ENCODE measurements around the gene RELB. TPM values are rescaled to one million over a fixed set of nuclear protein-coding genes. Genes with fewer than 3 reads are reported as not detected.

Gene RELB
- total and polyA plus RNA-seq, 2 donors (not counting 3 experiments of a cell fraction or from before 2014, with no cell fraction given) = 13.2 to 14.4 TPM

DNA sequence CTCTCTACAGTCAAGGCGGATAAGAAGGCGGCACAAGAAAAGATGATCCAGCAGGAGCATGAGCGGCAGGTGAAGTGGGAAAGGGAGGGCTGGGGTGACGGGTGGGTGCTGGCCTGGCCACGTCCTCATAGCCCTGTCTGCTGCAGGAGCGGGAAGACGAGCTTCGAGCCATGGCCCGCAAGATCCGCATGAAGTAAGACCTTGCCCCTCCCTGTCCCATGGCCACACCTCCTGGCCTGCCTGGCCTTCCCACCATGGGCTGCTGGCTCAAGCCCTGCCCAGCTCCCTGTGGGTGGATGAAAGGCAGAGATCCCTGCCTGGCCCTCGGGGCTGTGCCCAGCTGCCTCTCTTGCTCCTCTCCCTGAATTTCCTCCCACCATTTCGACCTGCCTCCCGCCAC is 67.8 kb downstream of the RELB start:
- Histone ChIP-seq H3K36me3 (ENCODE audit: control insufficient read depth in 2 of 2, extremely low read depth in 1 of 2, insufficient read depth in 2 of 2, low read length in 2 of 2) (peaks cover 2 to 42% of the 10 kb centered on the region in 2 experiments), H3K27ac (ENCODE audit: insufficient read depth, low read depth, low read length) (no peak overlapping the region), H3K4me2 (ENCODE audit: insufficient read depth, low read length) (no peak overlapping the region), H3K9ac (replicated peaks; ENCODE audit: extremely low read depth, insufficient read depth, low read length) (no peak overlapping the region), H4K20me1 (replicated peaks; ENCODE audit: control insufficient read depth, extremely low read depth, insufficient read depth, low read length) (no peaks in the 10 kb centered on the region), H3K4me3 (replicated peaks in 1 of 3; ENCODE audit: insufficient read depth in 1 of 3, low read depth in 1 of 3, low read length in 3 of 3) (no peak overlapping the region), H3K9me1 (replicated peaks; ENCODE audit: control insufficient read depth, extremely low read depth, insufficient read depth, low read length) (no peaks in the 10 kb centered on the region), H3K4me1 (ENCODE audit: control insufficient read depth, extremely low read depth, insufficient read depth, low read length) (no peaks in the 10 kb centered on the region), H3K27me3 (ENCODE audit: control insufficient read depth in 2 of 2, insufficient read depth in 2 of 2, low read length in 2 of 2) (no peaks in the 10 kb centered on the region), H3K79me2 (ENCODE audit: control insufficient read depth, insufficient read depth, low read length) (no peaks in the 10 kb centered on the region), H2AFZ (ENCODE audit: low read depth, low read length) (no peak overlapping the region), H3K9me3 (replicated peaks; ENCODE audit: control insufficient read depth, insufficient read depth, low read length) (no peaks in the 10 kb centered on the region)
- FAIRE-seq = no peak
- dilution Hi-C loops (cut with MboI; ENCODE audit: extremely low pct_ligation_motif_present, low sequenced_read_pairs) (no loop called here), intact Hi-C loops (cut with micrococcal nuclease) (no loop called here)
- POLR2A ChIA-PET = no interaction called here
- no peak for DNase-seq (ENCODE audit: low read depth, low spot score)
- BruUV-seq (replicated peaks) = no TSS peak
- CTCF ChIA-PET = interaction anchor here (1.2 kb wide), 1 partner anchor 9 kb away, joined by 11 read pairs; no protein-coding TSS in a partner anchor
- TF ChIP-seq, protein P1, sequence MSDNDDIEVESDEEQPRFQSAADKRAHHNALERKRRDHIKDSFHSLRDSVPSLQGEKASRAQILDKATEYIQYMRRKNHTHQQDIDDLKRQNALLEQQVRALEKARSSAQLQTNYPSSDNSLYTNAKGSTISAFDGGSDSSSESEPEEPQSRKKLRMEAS (IDR thresholded peaks at IDR 0.05; ENCODE audit: insufficient read depth, insufficient read length) = no peak
- TF ChIP-seq FOS (IDR thresholded peaks at IDR 0.05; ENCODE audit: borderline replicate concordance, insufficient read depth, low read length) (no peak), GATA2 (IDR thresholded peaks at IDR 0.05; ENCODE audit: insufficient read depth, insufficient read length, low read depth, low read length) (no peak), JUN (IDR thresholded peaks at IDR 0.05; ENCODE audit: borderline replicate concordance, insufficient read depth, insufficient read length, low read depth) (no peak), POLR2AphosphoS5 (IDR thresholded peaks at IDR 0.05; ENCODE audit: insufficient read depth, low read depth, low read length) (no peak), POLR2A (IDR thresholded peaks at IDR 0.05; ENCODE audit: low read depth, low read length) (no peak), EZH2 (IDR thresholded peaks at IDR 0.05; ENCODE audit: borderline replicate concordance, low read depth, low read length, severe bottlenecking) (no peak), MYC (IDR thresholded peaks at IDR 0.05; ENCODE audit: low read depth, low read length) (no peak)
- TF ChIP-seq, protein P2, sequence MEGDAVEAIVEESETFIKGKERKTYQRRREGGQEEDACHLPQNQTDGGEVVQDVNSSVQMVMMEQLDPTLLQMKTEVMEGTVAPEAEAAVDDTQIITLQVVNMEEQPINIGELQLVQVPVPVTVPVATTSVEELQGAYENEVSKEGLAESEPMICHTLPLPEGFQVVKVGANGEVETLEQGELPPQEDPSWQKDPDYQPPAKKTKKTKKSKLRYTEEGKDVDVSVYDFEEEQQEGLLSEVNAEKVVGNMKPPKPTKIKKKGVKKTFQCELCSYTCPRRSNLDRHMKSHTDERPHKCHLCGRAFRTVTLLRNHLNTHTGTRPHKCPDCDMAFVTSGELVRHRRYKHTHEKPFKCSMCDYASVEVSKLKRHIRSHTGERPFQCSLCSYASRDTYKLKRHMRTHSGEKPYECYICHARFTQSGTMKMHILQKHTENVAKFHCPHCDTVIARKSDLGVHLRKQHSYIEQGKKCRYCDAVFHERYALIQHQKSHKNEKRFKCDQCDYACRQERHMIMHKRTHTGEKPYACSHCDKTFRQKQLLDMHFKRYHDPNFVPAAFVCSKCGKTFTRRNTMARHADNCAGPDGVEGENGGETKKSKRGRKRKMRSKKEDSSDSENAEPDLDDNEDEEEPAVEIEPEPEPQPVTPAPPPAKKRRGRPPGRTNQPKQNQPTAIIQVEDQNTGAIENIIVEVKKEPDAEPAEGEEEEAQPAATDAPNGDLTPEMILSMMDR (IDR thresholded peaks at IDR 0.05; ENCODE audit: extremely low read depth in 1 of 2, insufficient read depth in 1 of 2, low read depth in 1 of 2, low read length in 2 of 2) = no peak
